HG03095 (cell line): ENCODE measurements around the gene A4GNT.

Source experiments
- ATAC-seq: cut with Tn5 transposase; IDR thresholded peaks from one replicate; pipeline ENCODE4 v1.9.1; 2021; ENCODE audit warnings: moderate library complexity; ENCODE audit not compliant: unreplicated experiment

The A4GNT gene

DNA sequence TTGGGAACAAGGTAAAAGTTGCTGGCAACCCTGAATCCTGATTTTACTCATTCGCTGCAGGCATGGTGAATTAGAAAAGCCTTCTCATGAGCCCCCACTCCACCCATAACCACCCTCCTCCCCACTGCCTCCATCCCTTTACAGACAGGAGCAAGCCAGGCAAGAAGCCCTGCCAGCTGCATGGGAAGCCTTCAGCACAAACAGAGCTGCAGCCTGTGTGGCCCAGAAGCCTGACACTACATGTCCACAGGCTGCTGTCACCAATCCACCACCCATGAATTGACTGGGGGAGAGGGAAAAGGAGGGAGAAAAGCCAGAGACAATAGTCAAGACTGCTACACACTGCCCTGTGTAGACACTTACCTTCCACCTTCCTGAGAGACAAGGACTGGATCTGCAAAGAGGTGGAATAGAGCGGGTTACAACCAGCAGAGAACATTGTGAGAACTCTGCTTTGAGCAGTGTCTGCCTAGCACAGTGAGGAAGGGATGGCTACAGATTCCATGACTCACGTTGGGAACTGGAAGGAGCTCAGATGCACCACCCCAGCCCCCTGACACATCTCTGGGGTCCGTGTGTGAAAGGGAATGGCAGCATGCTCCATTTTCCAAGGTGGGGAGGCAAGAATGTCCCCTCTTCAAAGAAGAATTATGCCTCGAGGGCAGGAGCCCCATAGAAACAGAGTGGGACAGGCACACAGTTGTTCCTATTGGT is 50.7 kb downstream of the A4GNT start:
- ATAC-seq = no peak

- no peak for ATAC-seq
Measured at GRCh38 chr3:138079901-138080300, 52.3 kb downstream of the A4GNT start.

- ATAC-seq = no peak
Measured at GRCh38 chr3:138078901-138079344, 53.3 kb downstream of the A4GNT start.

GRCh38 chr3:138078096-138078495 is 54.1 kb downstream of the A4GNT start:
- ATAC-seq = no peak
